Astrocyte of the hippocampus (primary cell): Measurements from ENCODE around the gene UBE2QL1.

Experiments
- DNase-seq: peaks from one replicate; pipeline ENCODE4 v3.0.0; 2011; ENCODE audit warnings: low read depth, low spot score

UBE2QL1 gene

GRCh38 chr5:6427694-6428093, 21.0 kb upstream of the UBE2QL1 start:
- no peak for DNase-seq

- DNase-seq: no peak
Observed at GRCh38 chr5:6430418-6431028, 18.1 kb upstream of the UBE2QL1 start.

GRCh38 chr5:6431214-6432195, 17.2 kb upstream of the UBE2QL1 start:
- no peak for DNase-seq

- no peak for DNase-seq
Observed at GRCh38 chr5:6432206-6432605, 16.5 kb upstream of the UBE2QL1 start.

- no peak for DNase-seq
Observed at GRCh38 chr5:6434731-6435130, 13.9 kb upstream of the UBE2QL1 start.

- DNase-seq: no peak
Observed at GRCh38 chr5:6435356-6435755, 13.3 kb upstream of the UBE2QL1 start.

- no peak for DNase-seq
Observed at GRCh38 chr5:6436715-6437331, 11.8 kb upstream of the UBE2QL1 start.

- peak; percentile 33 for DNase-seq
Observed at GRCh38 chr5:6439588-6440550, 8.8 kb upstream of the UBE2QL1 start.

- DNase-seq: no peak
Observed at GRCh38 chr5:6442333-6442732, 6.3 kb upstream of the UBE2QL1 start.

GRCh38 chr5:6443326-6443725, 5.3 kb upstream of the UBE2QL1 start:
- no peak for DNase-seq

- DNase-seq: no peak
Observed at GRCh38 chr5:6446042-6446441, 2.6 kb upstream of the UBE2QL1 start.

GRCh38 chr5:6446626-6447309, 1.9 kb upstream of the UBE2QL1 start:
- no peak for DNase-seq

GRCh38 chr5:6447384-6448140, 1.1 kb upstream of the UBE2QL1 start:
- DNase-seq: no peak

GRCh38 chr5:6448141-6448491, 543 bp upstream of the UBE2QL1 start:
- no peak for DNase-seq

- no peak for DNase-seq
Observed at GRCh38 chr5:6449465-6450158, 953 bp downstream of the UBE2QL1 start.

GRCh38 chr5:6450319-6450833, 1.7 kb downstream of the UBE2QL1 start:
- DNase-seq: no peak

GRCh38 chr5:6452622-6453504, 4.2 kb downstream of the UBE2QL1 start:
- DNase-seq: no peak

- DNase-seq: no peak
Observed at GRCh38 chr5:6453937-6454560, 5.4 kb downstream of the UBE2QL1 start.
